Testis (tissue), 2 donors: ENCODE measurements around the gene RHOV.

Source experiments
- CTCF ChIP-seq, 3 experiments: fragments of 450-650 bp in 2 of 3; fragments of 200-600 bp in 1 of 3; sonication (generic) in 1 of 3; IDR thresholded peaks; one replicate each; pipeline ENCODE4 v1.5.1; 2016 to 2019; ENCODE audit warnings: antibody characterized with exemption in 3 of 3, mild to moderate bottlenecking in 2 of 3, moderate library complexity in 1 of 3
- POLR2A ChIP-seq: fragments of 450-650 bp; IDR thresholded peaks from one replicate; pipeline ENCODE4 v1.6.1; 2017; ENCODE audit warnings: antibody characterized with exemption, mild to moderate bottlenecking, moderate library complexity

GRCh38 chr15:40900256-40901052, 26.4 kb upstream of the RHOV start:
- TF ChIP-seq CTCF (IDR thresholded peaks at IDR 0.05), result no peak
- TF ChIP-seq POLR2A, result no peak
